ENCODE measurements around the gene PCP4. TPM values are rescaled to one million over a fixed set of nuclear protein-coding genes. Genes with fewer than 3 reads are reported as not detected.

PCP4 gene
- total and polyA plus RNA-seq, 9 of the 15 experiments (the other 6 are each of a cell fraction or from before 2014, with no cell fraction given), result not detected

DNA sequence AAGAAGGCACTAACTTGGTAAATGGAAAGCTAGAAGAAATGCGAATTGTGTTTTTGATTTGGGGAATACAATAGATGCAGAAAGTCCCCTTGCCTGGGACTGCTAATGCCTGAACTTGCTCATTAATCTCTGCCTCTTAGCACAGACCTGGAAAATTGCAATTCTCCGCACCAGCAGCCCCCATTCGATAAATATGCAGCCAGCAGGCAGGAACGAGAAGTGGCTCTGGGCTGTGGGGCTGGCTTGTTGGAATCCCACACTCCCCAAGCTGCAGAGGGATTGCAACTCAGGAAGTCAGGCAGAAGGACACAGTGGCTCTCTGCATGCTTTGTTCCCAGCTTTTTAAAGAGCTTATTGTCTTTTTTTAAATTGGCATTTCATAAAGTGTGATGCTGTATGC lies 51.3 kb downstream of the PCP4 start:
- no peaks in the 10 kb centered on the region for H3K4me1 ChIP-seq (replicated peaks in 1 of 2; ENCODE audit: control insufficient read depth in 2 of 2, insufficient read depth in 2 of 2, low read length in 2 of 2)
- ChIA-PET CTCF (ENCODE audit: low intra/inter-chr PET ratio) (no interaction called here), POLR2A (no interaction called here)
- H3K27me3 ChIP-seq (ENCODE audit: control insufficient read depth in 2 of 2, insufficient read depth in 2 of 2, low read length in 2 of 2), result no peaks in the 10 kb centered on the region
- in situ Hi-C loops (cut with MboI) (no loop called here), intact Hi-C loops (cut with micrococcal nuclease) (no loop called here)
- 0% methylated on average over 4 of the region's 4 CpGs for WGBS (ENCODE audit: insufficient coverage, low coverage, missing lambda C conversion rate)
- H3K4me3 ChIP-seq, result no peak overlapping the region
- no peak overlapping the region for H3K27ac ChIP-seq (ENCODE audit: extremely low read depth, low read depth, low read length)
- H3K9ac ChIP-seq (ENCODE audit: insufficient read depth in 1 of 2, low read depth in 2 of 2, low read length in 2 of 2), result no peak overlapping the region
- no peak overlapping the region for H3K4me2 ChIP-seq (ENCODE audit: insufficient read depth, low read length)
- H3K9me3 ChIP-seq (replicated peaks; ENCODE audit: control insufficient read depth, insufficient read depth, low read depth, low read length), result no peaks in the 10 kb centered on the region; the same call in 1 of the 2 replicates
- BruUV-seq (replicated peaks), result no TSS peak
- no peaks in the 10 kb centered on the region; the same call in 1 of the 2 replicates for H4K20me1 ChIP-seq (replicated peaks; ENCODE audit: control insufficient read depth, insufficient read depth, low read length)
- H3K36me3 ChIP-seq (ENCODE audit: control insufficient read depth, insufficient read depth, low read length), result no peaks in the 10 kb centered on the region
- no peak for DNase-seq (ENCODE audit: extremely low read depth in 1 of 4, low spot score in 3 of 4)
- FAIRE-seq, result no peak
- no peak overlapping the region for H2AFZ ChIP-seq (ENCODE audit: low read depth, low read length)
- no peaks in the 10 kb centered on the region for H3K79me2 ChIP-seq (ENCODE audit: control insufficient read depth, insufficient read depth, low read length)
- no peaks in the 10 kb centered on the region for H3K9me1 ChIP-seq (ENCODE audit: control insufficient read depth, insufficient read depth, low read length)
- ATAC-seq, result no peak
- TF ChIP-seq, protein P1, sequence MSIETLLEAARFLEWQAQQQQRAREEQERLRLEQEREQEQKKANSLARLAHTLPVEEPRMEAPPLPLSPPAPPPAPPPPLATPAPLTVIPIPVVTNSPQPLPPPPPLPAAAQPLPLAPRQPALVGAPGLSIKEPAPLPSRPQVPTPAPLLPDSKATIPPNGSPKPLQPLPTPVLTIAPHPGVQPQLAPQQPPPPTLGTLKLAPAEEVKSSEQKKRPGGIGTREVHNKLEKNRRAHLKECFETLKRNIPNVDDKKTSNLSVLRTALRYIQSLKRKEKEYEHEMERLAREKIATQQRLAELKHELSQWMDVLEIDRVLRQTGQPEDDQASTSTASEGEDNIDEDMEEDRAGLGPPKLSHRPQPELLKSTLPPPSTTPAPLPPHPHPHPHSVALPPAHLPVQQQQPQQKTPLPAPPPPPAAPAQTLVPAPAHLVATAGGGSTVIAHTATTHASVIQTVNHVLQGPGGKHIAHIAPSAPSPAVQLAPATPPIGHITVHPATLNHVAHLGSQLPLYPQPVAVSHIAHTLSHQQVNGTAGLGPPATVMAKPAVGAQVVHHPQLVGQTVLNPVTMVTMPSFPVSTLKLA (conservative IDR thresholded peaks at IDR 0.05), result no peak
- TF ChIP-seq, protein P2, sequence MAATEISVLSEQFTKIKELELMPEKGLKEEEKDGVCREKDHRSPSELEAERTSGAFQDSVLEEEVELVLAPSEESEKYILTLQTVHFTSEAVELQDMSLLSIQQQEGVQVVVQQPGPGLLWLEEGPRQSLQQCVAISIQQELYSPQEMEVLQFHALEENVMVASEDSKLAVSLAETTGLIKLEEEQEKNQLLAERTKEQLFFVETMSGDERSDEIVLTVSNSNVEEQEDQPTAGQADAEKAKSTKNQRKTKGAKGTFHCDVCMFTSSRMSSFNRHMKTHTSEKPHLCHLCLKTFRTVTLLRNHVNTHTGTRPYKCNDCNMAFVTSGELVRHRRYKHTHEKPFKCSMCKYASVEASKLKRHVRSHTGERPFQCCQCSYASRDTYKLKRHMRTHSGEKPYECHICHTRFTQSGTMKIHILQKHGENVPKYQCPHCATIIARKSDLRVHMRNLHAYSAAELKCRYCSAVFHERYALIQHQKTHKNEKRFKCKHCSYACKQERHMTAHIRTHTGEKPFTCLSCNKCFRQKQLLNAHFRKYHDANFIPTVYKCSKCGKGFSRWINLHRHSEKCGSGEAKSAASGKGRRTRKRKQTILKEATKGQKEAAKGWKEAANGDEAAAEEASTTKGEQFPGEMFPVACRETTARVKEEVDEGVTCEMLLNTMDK (IDR thresholded peaks at IDR 0.05; ENCODE audit: borderline replicate concordance, insufficient read depth, low read depth, low read length, poor library complexity, severe bottlenecking), result no peak
- TF ChIP-seq ZFX (CRISPR knock-in tag; IDR thresholded peaks at IDR 0.05) (no peak), MYBL2 (IDR thresholded peaks at IDR 0.05; ENCODE audit: low read depth) (no peak), MYBL2 (CRISPR knock-in tag; IDR thresholded peaks at IDR 0.05; ENCODE audit: borderline replicate concordance) (no peak), MIER1 (IDR thresholded peaks at IDR 0.05; ENCODE audit: low read depth) (no peak), SAP30 (IDR thresholded peaks at IDR 0.05; ENCODE audit: borderline replicate concordance, insufficient read depth, low read depth, low read length, poor library complexity, severe bottlenecking) (no peak), ZNF134 (CRISPR knock-in tag; conservative IDR thresholded peaks at IDR 0.05) (no peak), CBFB (CRISPR knock-in tag; IDR thresholded peaks at IDR 0.05) (no peak)
- TF ChIP-seq, protein P3, sequence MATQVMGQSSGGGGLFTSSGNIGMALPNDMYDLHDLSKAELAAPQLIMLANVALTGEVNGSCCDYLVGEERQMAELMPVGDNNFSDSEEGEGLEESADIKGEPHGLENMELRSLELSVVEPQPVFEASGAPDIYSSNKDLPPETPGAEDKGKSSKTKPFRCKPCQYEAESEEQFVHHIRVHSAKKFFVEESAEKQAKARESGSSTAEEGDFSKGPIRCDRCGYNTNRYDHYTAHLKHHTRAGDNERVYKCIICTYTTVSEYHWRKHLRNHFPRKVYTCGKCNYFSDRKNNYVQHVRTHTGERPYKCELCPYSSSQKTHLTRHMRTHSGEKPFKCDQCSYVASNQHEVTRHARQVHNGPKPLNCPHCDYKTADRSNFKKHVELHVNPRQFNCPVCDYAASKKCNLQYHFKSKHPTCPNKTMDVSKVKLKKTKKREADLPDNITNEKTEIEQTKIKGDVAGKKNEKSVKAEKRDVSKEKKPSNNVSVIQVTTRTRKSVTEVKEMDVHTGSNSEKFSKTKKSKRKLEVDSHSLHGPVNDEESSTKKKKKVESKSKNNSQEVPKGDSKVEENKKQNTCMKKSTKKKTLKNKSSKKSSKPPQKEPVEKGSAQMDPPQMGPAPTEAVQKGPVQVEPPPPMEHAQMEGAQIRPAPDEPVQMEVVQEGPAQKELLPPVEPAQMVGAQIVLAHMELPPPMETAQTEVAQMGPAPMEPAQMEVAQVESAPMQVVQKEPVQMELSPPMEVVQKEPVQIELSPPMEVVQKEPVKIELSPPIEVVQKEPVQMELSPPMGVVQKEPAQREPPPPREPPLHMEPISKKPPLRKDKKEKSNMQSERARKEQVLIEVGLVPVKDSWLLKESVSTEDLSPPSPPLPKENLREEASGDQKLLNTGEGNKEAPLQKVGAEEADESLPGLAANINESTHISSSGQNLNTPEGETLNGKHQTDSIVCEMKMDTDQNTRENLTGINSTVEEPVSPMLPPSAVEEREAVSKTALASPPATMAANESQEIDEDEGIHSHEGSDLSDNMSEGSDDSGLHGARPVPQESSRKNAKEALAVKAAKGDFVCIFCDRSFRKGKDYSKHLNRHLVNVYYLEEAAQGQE (IDR thresholded peaks at IDR 0.05; ENCODE audit: borderline replicate concordance), result no peak
- TF ChIP-seq, protein P3 (CRISPR knock-in tag; IDR thresholded peaks at IDR 0.05; ENCODE audit: low read depth), result no peak

Measured in K562 (cell line).